H1 (cell line): ENCODE results near the gene OPRD1. TPM values are rescaled to one million over a fixed set of nuclear protein-coding genes. Genes with fewer than 3 reads are reported as not detected.

Source experiments
- HDAC2 ChIP-seq, 2 experiments: fragments of 300-600 bp in 1 of 2; sonication (generic) in 1 of 2; IDR thresholded peaks; 2 replicates each; pipeline ENCODE4 v1.6.1; 2011 to 2012; ENCODE audit warnings: low read depth in 2 of 2, low read length in 2 of 2, mild to moderate bottlenecking in 2 of 2, moderate library complexity in 2 of 2, borderline replicate concordance in 1 of 2, inconsistent platforms in 1 of 2
- POLR2AphosphoS5 ChIP-seq: IDR thresholded peaks from 2 replicates; pipeline ENCODE4 v1.6.1; 2011; ENCODE audit warnings: low read depth, low read length
- TBP ChIP-seq: IDR thresholded peaks from 2 replicates; pipeline ENCODE4 v1.6.1; 2011; ENCODE audit warnings: low read depth, low read length, improper control_type of control experiment
- polyA plus RNA-seq, 7 experiments: library from polyadenylated mRNA; depleted of rRNA in 3 of 7; stranded (reverse) in 5 of 7; unstranded in 2 of 7; fragments of >200 nt in 5 of 7; fragments of 200-250 nt in 2 of 7; gene quantifications; 1 replicate in 5 of 7; 2 replicates in 1 of 7; 4 replicates in 1 of 7; pipeline versions ENCODE4 v1.2.1 to v1.2.3, GENCODE V29; 2011 to 2013; ENCODE audit warnings: missing spikeins in 2 of 7, mixed read lengths in 2 of 7
- total RNA-seq: library from RNA; stranded (reverse); fragmentation: NEBNext Ultra II Directional; extraction: Animal tissue kit (Norgen Biotek cat#: 25700); gene quantifications from 2 replicates; pipeline ENCODE4 v1.2.1, GENCODE V29; 2021

The OPRD1 gene
- total and polyA plus RNA-seq, 2 of the 8 experiments (the other 6 are each of a cell fraction or from before 2014, with no cell fraction given), result 2.6 to 3.7 TPM

GRCh38 chr1:28898405-28898881 lies 86.5 kb downstream of the OPRD1 start (continued):
- TF ChIP-seq TBP (no peak), HDAC2 (IDR thresholded peaks at IDR 0.05; ENCODE audit: borderline replicate concordance in 1 of 2, low read depth in 2 of 2, low read length in 2 of 2) (no peak), POLR2AphosphoS5 (no peak)
